HTERT RPE-1 (cell line): ENCODE measurements around the gene SCN5A.

Source experiments
- in situ Hi-C: fragments of 300-500 bp; cut with MboI; formaldehyde crosslinking; loops from 4 replicates; pipeline ENCODE4 v1.14.3; 2020; ENCODE audit warnings: low sequenced_read_pairs

The SCN5A gene

DNA sequence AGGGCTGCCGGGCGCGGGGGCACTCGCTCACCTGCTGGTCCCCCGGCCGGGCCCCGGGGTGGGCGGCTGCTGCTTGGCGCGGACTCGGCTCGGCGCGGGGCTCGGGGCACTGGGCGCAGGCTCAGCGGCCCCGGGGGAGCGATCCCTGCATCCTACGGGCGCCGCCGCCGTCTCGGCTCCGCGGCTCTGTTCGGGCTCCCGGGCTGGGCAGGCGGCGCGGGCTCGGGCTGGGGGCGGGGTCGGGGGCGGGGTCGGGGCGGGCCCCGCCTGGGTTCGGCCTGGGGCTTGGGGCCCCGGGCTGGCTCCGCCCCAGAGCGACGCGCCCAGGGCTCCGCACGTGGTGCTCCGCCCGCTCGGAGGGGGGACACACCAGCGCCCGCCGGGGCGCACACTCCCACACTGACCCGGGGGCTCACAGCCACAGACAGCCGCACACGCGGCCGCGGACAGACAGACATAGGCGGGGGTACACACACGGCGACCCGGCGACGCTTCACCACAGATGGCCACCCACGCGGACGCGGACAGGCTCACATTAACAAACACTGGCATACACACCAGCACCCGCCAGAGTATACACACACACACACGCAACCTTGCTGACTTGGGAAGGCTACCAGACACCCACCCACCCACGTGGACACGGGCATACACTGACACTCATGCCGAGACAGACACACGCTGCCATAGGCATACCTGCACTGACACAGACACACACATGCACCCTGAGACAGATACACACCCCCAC is at the start of gene SCN5A:
TSS of gene SCN5A (minus strand) at position 188 of the 748 bp plus-strand sequence. CDS start 16,380 bp downstream, outside the sequence.
- in situ Hi-C loops, result no loop called here

DNA sequence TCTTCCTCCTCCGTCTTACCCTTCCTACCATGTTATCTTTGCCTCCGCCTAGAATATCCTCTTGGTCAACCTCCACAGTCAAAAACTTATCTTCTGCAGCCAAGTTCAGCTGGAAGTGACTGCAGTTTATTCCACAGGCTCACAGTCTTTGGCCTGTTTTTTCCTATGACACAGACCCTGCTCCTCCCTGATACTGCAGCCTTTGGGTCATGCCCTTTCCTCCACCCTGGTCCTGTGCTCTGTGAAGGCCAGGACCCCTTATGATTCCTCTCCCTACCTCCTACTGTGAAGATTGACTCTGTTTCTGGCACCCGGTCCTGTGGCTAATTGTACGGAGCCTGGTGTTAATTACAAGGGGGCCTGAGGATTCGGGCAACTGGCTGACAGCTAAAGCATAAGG is 49.3 kb upstream of the SCN5A start:
- in situ Hi-C loops, result no loop called here

DNA sequence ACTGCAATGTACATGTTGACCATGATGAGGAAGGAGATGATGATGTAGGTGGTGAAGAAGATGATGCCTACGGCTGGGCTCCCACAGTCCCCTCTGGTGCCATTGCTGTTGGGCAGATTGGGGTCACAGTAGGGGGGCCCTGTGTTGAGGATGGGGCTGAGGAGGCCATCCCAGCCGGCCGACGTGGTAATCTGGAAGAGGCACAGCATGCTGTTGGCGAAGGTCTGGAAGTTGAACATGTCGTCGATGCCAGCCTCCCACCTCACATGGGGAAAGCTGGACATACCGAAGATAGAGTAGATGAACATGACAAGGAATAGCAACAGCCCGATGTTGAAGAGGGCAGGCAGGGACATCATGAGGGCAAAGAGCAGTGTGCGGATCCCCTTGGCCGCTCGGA is 48.6 kb upstream of the SCN5A start:
- in situ Hi-C loops, result no loop called here

DNA sequence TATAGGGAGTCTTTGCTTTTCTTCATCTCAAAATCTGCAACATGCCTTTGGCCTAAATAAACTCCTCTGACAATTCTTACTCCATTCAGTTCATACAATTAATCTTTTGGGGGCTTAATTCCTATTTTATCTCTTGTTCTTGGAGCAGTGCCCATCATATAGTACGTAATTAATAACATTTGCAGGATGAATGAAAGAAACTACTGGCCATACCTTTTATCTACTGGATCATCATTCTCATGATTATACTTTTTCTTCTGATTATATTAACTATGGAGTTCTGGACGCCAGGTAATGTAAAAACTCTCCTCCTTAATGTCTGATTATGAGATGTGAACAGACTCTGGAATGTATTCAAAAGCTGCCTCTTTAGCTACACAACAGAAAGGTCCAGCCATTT is 46.5 kb upstream of the SCN5A start:
- in situ Hi-C loops, result no loop called here

DNA sequence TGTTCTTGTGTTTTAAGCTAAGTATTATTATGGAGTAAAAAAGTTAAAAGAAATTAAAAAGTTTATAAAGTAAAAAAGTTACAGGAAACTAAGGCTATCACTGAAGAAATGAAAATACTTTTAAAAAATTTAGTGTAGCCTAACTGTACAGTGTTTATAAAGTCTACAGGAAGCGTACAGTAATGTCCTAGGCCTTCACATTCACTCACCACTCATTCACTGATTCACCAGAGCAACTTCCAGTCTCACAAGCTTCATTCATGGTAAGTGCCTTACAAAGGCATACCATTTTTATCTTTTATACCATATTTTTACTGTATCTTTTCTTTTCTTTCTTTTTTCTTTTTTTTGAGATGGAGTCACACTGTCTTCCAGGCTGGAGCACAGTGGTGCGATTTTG is 40.7 kb upstream of the SCN5A start:
- in situ Hi-C loops, result no loop called here

DNA sequence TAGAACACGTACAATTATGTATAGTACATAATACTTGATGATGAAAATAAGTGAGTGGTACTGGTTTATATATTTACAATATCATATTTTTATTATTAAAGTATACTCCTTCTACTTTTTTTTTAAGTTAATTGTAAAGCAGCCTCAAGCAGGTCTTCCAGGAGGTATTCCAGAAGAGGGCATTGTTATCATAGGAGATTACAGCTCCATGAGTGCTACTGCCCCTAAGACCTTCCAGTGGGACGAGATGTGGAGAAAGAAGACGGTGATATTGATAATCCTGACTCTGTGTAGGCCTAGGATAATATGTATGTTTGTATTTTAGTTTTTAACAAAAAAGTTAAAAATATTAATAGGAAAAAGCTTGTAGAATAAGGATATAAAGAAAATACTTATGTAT is 40.3 kb upstream of the SCN5A start:
- in situ Hi-C loops, result no loop called here

DNA sequence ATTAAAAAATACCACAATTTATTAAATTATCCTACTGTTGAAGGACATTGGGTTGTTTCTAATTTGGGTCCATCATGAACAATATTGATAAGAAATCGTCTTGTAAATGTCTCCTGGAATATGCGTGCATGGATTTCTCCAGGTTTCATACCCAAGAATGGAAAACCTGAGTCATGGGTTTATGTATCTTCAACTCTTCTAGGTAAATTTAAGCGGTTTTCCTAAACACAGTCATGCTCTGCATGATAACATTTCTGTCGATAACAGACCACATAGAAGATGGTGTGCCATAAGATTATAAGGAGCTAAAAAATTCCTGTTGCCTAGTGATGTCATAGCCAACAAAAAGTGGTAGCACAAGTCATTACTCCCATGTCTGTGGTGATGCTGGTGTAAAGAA is 39.9 kb upstream of the SCN5A start:
- in situ Hi-C loops, result no loop called here

DNA sequence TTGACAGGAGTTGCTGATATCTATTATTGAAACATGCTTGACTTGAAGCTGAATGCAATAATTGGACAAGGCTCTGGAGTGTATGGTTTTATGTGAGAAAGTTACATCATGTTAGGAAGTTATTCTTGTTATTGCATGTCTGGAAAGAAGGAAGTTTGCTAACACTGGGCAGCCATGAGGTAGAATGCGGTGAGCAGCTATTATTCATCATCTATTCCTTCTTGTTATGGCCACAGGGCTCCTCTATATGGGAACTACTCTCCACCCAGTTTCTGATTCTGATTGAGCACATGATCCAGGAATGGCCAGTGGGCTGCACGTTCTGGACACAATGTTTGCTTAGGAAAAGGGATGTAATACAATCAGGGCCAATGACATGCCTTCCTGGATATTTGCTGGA is 37.8 kb upstream of the SCN5A start:
- in situ Hi-C loops, result no loop called here

DNA sequence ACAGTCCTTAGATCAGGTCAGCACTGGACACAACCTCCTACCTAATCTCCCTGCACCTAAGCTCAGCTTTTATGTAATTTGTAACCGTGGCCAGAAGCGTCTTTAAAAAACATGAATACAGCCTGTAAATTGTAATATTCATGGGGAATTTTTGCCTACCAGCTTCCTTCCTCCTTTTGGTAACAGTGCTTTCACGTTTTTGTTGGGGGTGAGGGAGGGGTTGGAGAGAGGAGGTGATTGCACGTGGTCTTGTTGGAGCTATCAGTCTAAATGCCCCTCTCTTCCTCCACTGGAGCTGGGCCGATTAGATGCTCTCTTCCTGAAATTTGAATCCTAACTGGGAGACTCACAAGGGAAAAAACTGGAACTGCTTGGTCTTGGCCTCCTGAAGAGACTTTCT is 35.1 kb upstream of the SCN5A start:
- in situ Hi-C loops, result no loop called here

DNA sequence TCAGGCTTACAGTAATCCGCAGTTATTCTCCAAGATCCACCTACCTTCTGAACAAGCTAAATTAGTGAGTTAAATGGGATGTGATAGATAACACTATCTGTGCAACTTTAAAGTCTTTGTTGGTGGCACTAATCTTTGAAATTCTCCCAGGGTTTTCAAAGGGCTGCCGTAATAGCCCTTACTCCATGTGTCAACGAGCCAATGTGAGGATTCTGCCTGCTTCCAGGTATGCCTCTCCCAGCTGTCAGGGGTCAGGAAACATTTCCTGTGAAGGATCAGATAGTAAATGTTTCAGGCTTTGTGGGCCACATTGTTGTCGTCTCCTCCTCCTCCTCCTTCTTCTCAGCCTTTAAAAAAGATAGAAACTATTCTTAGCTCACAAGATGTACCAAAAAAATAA is 20.2 kb upstream of the SCN5A start:
- in situ Hi-C loops, result no loop called here

DNA sequence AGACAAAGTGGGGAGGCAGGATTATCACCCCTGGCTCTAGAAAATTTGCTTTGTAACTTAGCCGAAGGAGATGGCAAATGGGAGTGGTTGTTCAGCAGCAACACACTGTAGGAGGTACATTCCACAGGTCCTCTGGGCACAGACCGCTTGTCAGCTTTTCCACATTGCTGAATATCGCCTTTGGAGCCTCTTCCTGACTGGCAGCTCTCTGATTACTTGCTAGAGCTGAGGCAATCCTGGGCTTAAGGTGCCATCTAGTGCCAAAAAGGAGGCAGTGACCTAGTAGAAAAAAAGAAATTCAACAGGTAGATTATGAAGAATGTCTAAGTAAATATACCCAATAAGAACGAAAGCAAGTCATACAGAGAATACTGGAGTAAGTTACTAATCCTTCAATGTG is 13.1 kb upstream of the SCN5A start:
- in situ Hi-C loops, result no loop called here

DNA sequence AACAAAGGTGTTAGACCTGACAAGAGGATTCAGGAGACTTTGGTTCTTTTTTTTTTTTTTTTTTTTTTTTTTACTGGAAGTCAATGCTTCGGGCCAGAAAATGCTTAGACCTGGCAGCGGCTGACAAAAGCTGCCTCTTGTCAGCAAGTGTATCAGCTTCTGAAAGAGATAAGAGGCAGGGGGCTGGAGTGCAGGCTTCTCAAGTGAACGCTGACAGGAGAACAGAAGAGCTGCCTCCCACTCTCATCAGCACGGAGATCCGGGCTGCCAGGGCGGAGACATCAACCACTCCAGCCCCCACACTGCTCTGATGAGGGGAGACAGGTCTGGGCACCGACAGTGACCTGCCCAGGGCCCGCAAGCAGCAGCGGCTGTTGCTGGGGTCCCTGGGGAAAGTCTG is 9.4 kb upstream of the SCN5A start:
- in situ Hi-C loops, result no loop called here

DNA sequence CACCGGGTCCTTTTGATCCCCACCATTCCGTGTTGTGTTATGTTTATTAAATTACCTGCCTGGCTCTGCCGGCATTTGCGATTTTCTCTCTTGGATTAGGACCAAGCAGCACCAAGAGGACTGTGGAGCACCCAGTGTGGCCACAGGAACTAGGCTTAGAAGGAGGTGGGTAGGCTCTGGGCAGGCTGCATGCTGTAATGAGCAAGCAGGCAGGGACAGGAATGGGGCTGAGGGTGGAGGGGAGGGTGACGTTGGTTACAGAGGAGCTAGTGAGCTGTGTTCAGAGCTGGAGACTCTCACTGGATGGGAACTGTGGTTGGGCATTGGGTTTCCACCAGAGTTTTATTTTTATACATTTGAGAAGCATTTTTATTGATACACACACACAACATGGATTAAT is 7.9 kb upstream of the SCN5A start:
- in situ Hi-C loops, result no loop called here

DNA sequence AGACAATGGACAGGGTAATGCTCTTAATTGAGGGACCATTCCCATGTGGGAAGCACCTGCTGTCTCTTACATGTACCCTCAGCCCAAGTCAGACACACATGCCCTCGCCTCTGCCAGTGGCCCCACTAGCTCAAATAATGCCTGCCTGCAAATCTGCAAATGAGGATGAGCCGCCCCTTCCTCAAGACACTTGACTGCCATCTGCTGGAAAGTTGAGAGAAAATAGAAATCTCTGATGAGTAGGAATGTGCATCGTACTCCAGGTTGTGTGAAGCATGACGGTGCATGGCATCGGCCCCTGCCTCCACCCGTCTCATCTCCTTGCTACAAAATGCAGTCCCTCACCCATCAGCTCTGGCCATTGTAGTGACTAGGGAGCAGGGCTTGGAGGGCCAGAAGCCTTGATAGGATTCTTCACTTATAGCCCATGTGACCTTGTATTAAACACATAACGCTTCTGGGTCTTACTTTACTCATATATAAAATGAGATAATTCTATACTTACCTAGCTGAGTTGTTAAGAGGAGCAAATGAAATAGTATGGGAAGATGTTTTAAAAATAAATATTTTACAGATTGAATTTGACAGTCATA is 6.3 kb upstream of the SCN5A start:
- in situ Hi-C loops, result no loop called here

DNA sequence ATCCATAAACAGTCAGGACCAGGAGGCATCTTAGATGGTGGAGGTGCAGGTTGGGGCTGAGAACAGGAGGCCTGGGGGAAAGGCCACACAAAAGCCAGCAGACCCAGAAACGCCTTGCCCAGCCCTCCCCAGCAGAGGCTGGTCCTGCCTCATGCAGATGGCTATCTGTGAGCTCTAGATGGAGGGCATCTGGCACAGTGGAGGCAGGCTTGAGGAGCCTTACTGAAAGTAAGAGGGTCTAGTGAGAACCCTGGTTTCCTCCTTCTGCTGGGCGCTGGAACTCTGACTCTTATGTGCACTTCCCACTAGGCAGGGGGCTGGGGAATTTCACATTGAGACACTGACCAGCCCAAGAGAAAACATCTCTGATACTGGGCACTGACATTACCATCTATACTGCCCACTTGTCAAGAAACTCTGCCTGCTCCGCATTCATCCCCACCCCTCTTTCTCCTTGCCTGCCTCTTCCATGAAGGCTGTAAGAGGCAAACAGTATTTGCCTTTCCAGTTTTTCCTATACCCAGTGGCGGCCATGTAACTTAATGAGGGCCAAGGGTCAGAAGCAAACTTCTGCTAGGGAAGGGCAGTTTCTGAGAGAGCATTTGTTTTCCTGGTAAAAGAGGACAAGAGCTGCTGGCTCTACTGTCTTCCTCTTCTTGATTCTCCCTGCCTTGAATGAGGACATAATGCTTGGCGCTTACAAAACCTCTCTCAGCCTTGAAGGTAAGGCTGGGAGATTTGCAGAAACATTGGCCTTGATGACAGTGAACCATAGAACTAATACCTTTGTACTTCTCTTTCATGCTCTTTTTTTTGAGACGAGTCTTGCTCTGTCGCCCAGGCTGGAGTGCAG is 4.4 kb upstream of the SCN5A start:
- in situ Hi-C loops, result no loop called here

DNA sequence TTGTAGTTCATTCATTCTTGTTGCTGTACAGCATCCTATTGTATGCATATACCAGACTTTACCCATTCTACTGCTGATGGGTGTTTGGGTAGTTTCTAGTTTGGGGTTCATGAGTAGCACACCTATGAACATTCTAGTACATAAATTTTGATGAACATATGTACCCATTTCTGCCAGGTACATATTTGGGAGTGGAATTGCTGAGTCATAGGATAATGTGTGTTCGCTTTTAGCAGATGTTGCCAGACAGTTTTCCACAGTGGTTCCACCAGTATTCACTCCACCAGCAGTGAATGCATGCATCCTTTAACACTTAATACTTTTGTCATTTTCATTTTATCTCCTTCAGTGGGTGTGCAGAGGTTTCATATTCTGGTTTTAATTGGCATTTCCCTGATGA is 3.4 kb upstream of the SCN5A start:
- in situ Hi-C loops, result no loop called here

DNA sequence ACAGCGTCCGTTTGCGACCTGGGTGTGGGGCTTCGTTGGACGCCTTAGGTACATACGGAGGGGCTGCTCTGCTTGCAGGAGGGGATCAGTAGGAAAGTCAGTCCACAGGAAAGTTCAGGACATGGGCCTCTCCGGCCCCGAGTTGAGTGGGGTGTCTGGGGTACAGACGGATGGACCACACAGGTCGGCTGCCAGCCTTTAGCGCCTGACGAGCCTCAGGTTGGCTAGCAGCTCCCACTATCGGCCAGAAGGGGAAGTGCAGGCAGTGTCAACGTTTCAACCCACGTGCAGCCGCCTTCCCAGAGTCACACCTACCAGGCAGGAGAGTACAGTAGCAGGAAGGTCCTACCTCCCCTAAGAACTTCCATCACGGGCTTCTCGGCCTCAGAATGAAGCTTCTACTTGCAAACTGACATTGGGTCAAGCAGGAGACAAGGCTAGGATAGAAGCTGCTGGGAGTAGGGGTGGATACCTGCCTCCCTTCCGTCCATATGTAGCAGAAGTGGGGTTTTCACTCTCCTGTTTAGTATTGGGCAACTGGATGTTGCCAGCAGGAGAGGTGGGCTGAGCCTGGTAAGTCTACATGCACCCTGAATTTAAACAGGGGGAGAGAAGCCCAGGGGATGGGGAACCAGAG is 1.8 kb upstream of the SCN5A start:
- in situ Hi-C loops, result no loop called here

DNA sequence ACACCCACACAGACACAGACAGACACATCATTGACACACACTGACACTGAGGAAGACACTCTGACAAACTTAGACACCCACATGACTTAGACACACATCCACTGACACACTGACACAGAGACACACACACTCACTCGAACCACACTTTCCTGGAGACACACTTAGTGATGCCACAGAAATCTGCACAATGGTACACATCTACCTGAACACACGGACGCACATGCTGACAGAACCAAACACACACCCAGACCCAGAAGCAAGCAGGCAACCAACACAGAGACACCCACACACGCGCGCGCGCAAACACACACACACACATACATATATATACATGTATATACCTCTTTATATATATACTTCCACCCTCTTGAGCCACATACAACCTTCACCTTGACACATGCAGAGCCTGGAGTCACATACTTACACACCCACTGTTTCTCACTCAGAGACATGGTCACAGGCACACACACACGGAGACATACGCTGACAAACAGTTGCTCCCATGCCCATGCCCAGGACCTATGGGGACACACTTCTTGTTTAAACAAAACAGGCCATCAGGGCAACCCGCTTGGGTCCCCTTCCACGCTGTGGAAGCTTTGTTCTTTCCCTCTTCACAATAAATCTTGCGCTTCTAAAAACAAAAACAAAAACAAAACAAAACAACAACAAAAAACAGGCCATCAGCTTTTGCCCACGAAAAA is 913 bp upstream of the SCN5A start:
- in situ Hi-C loops, result no loop called here

DNA sequence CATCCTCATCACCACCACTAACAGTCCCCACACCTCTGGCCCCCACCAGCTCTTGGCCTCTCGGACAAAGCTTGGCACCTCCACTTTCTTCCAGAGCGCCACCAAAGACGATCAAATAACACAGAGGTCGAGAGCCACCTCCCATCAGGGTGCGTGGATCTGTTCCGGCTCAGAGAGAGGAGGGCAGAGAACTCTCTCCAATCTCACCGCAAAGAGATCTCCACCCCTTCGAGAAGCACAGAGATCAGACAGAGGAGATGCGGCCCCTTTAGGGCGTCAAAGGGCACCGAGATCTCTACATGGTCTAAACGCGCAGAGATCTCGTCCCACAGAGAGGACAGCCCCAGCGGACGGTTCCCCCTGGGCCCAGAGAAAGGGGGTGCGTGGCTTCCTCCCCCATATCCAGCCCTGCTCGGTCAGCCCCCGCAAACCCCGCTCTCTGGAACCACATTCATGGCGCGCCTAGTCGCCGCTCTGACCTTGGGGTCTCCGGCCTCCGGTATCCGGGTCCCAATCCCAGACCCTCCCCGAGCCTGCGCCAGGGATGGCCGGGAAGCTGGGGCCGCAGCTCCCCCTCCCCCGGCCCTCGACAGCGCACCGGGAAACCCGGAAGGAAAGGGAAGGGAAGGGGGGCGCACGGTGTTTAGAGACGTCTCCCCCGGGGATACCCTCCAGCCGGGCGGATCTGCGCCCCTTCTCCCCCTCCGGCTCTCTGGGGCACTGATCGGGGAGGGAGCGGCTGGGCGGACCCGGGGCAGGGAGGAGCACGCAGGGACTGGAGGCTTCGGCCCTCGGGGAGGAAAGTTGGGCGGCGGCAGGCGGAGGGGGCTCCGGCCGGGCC is 608 bp downstream of the SCN5A start:
- in situ Hi-C loops, result no loop called here
